ENCODE measurements around the gene HTR3D.

The HTR3D gene

GRCh38 chr3:183984749-183985729 is 46.5 kb upstream of the HTR3D start:
- no peak overlapping the region for H3K9ac ChIP-seq (ENCODE audit: low read depth, low read length, poor library complexity)
- H3K18ac ChIP-seq (ENCODE audit: low read length) = no peak overlapping the region
- H3K36me3 ChIP-seq (replicated peaks in 1 of 2; ENCODE audit: control insufficient read depth in 2 of 2, insufficient read depth in 2 of 2, low read length in 2 of 2) = peaks cover 23 to 78% of the 10 kb centered on the region in 2 donors

GRCh38 chr3:183987000-183987600 is 44.4 kb upstream of the HTR3D start:
- H4K91ac ChIP-seq (ENCODE audit: low read depth, low read length, poor library complexity) = no peak overlapping the region
- H3K14ac ChIP-seq (ENCODE audit: low read length) = no peak overlapping the region
- H3K36me3 ChIP-seq (replicated peaks in 1 of 2; ENCODE audit: control insufficient read depth in 2 of 2, insufficient read depth in 2 of 2, low read length in 2 of 2) = peaks cover 17 to 63% of the 10 kb centered on the region in 2 donors
- no peaks in the 10 kb centered on the region for H3K79me1 ChIP-seq (ENCODE audit: low read depth, low read length)
- H4K8ac ChIP-seq (ENCODE audit: low read depth, low read length) = no peak overlapping the region
- H3K23ac ChIP-seq (ENCODE audit: low read depth, low read length, poor library complexity) = no peak overlapping the region
- H3K4me1 ChIP-seq (ENCODE audit: control insufficient read depth in 2 of 2, insufficient read depth in 1 of 2, low read depth in 1 of 2, low read length in 2 of 2) = peaks cover 0 to 2% of the 10 kb centered on the region in 2 donors
- no peak overlapping the region for H2BK12ac ChIP-seq (ENCODE audit: low read length)
- H2BK120ac ChIP-seq (ENCODE audit: low read depth, low read length) = no peak overlapping the region
- H3K4ac ChIP-seq (ENCODE audit: low read length) = no peak overlapping the region
- no peak overlapping the region for H3K18ac ChIP-seq (ENCODE audit: low read length)
- H3K27me3 ChIP-seq (ENCODE audit: control insufficient read depth in 3 of 3, insufficient read depth in 3 of 3, low read depth in 1 of 3, low read length in 3 of 3) = no peaks in the 10 kb centered on the region
- no peaks in the 10 kb centered on the region for H3K9me3 ChIP-seq (replicated peaks in 1 of 2; ENCODE audit: control insufficient read depth in 2 of 2, insufficient read depth in 1 of 2, low read depth in 1 of 2, low read length in 2 of 2)
- no peak overlapping the region for H3K9ac ChIP-seq (ENCODE audit: low read depth, low read length, poor library complexity)
- H2AFZ ChIP-seq (ENCODE audit: low read length) = no peak overlapping the region
- H3K27ac ChIP-seq (replicated peaks; ENCODE audit: low read length) = no peak overlapping the region
- DNase-seq (ENCODE audit: low spot score) = no peak
- H2BK15ac ChIP-seq (ENCODE audit: low read length) = no peak overlapping the region
- WGBS, 2 donors (ENCODE audit: extremely low coverage in 2 of 2, insufficient read length in 2 of 2, insufficient replicate concordance in 1 of 2) = no CpG with 5 or more reads among the region's 11 CpGs
- no peak overlapping the region for H2AK5ac ChIP-seq (ENCODE audit: low read depth, low read length)
- H3K4me3 ChIP-seq (ENCODE audit: low read length in 2 of 2) = no peak overlapping the region
- H3K4me2 ChIP-seq (ENCODE audit: insufficient read depth, low read length, poor library complexity, severe bottlenecking) = no peak overlapping the region
- H2BK5ac ChIP-seq (ENCODE audit: low read length) = peak overlapping the region; percentile 42

More at GRCh38 chr3:183984749-183985729, 46.5 kb upstream of the HTR3D start:
- WGBS, 2 donors (ENCODE audit: extremely low coverage in 2 of 2, insufficient read length in 2 of 2, insufficient replicate concordance in 1 of 2) = no CpG with 5 or more reads among the region's 11 CpGs
- no peak overlapping the region for H2BK5ac ChIP-seq (ENCODE audit: low read length)
- no peaks in the 10 kb centered on the region for H3K79me1 ChIP-seq (ENCODE audit: low read depth, low read length)
- H2BK12ac ChIP-seq (ENCODE audit: low read length) = no peak overlapping the region
- no peak overlapping the region for H4K8ac ChIP-seq (ENCODE audit: low read depth, low read length)
- H2BK120ac ChIP-seq (ENCODE audit: low read depth, low read length) = no peak overlapping the region
- no peaks in the 10 kb centered on the region for H3K27me3 ChIP-seq (ENCODE audit: control insufficient read depth in 3 of 3, insufficient read depth in 3 of 3, low read depth in 1 of 3, low read length in 3 of 3)
- no peak overlapping the region for H3K27ac ChIP-seq (replicated peaks; ENCODE audit: low read length)
- no peak overlapping the region for H3K4me3 ChIP-seq (ENCODE audit: low read length in 2 of 2)
- H3K23ac ChIP-seq (ENCODE audit: low read depth, low read length, poor library complexity) = no peak overlapping the region
- no peak overlapping the region for H3K14ac ChIP-seq (ENCODE audit: low read length)
- no peak overlapping the region for H2BK15ac ChIP-seq (ENCODE audit: low read length)
- no peak overlapping the region for H3K4me2 ChIP-seq (ENCODE audit: insufficient read depth, low read length, poor library complexity, severe bottlenecking)
- H3K4me1 ChIP-seq (ENCODE audit: control insufficient read depth in 2 of 2, insufficient read depth in 1 of 2, low read depth in 1 of 2, low read length in 2 of 2) = no peaks in the 10 kb centered on the region
- no peak overlapping the region for H3K4ac ChIP-seq (ENCODE audit: low read length)
- DNase-seq (ENCODE audit: low spot score) = no peak
- no peak overlapping the region for H2AFZ ChIP-seq (ENCODE audit: low read length)
- no peak overlapping the region for H2AK5ac ChIP-seq (ENCODE audit: low read depth, low read length)
- no peaks in the 10 kb centered on the region for H3K9me3 ChIP-seq (replicated peaks in 1 of 2; ENCODE audit: control insufficient read depth in 2 of 2, insufficient read depth in 1 of 2, low read depth in 1 of 2, low read length in 2 of 2)
- H4K91ac ChIP-seq (ENCODE audit: low read depth, low read length, poor library complexity) = no peak overlapping the region

- WGBS, 2 donors (ENCODE audit: extremely low coverage in 2 of 2, insufficient read length in 2 of 2, insufficient replicate concordance in 1 of 2) = no CpG with 5 or more reads among the region's 16 CpGs
- no peak overlapping the region for H2BK12ac ChIP-seq (ENCODE audit: low read length)
- H3K27ac ChIP-seq (replicated peaks; ENCODE audit: low read length) = no peak overlapping the region
These were observed 43.2 kb upstream of the HTR3D start for GRCh38 chr3:183988216-183988790.

GRCh38 chr3:183991403-183991802 is 40.1 kb upstream of the HTR3D start:
- H2BK5ac ChIP-seq (ENCODE audit: low read length) = no peak overlapping the region
- H3K9ac ChIP-seq (ENCODE audit: low read depth, low read length, poor library complexity) = no peak overlapping the region
- H3K27me3 ChIP-seq (ENCODE audit: control insufficient read depth in 3 of 3, insufficient read depth in 3 of 3, low read depth in 1 of 3, low read length in 3 of 3) = no peaks in the 10 kb centered on the region
- H3K23ac ChIP-seq (ENCODE audit: low read depth, low read length, poor library complexity) = no peak overlapping the region
- H3K4me2 ChIP-seq (ENCODE audit: insufficient read depth, low read length, poor library complexity, severe bottlenecking) = no peak overlapping the region
- H2BK120ac ChIP-seq (ENCODE audit: low read depth, low read length) = no peak overlapping the region
- peaks cover 0 to 2% of the 10 kb centered on the region in 2 donors for H3K4me1 ChIP-seq (ENCODE audit: control insufficient read depth in 2 of 2, insufficient read depth in 1 of 2, low read depth in 1 of 2, low read length in 2 of 2)
- H3K79me1 ChIP-seq (ENCODE audit: low read depth, low read length) = no peaks in the 10 kb centered on the region
- no peak overlapping the region for H2BK15ac ChIP-seq (ENCODE audit: low read length)
- H3K4ac ChIP-seq (ENCODE audit: low read length) = no peak overlapping the region
- no peak overlapping the region for H3K4me3 ChIP-seq (ENCODE audit: low read length in 2 of 2)
- no peak overlapping the region for H3K18ac ChIP-seq (ENCODE audit: low read length)
- H3K36me3 ChIP-seq (replicated peaks in 1 of 2; ENCODE audit: control insufficient read depth in 2 of 2, insufficient read depth in 2 of 2, low read length in 2 of 2) = peaks cover 12 to 24% of the 10 kb centered on the region in 2 donors
- no peak overlapping the region for H4K8ac ChIP-seq (ENCODE audit: low read depth, low read length)
- no peak overlapping the region for H4K91ac ChIP-seq (ENCODE audit: low read depth, low read length, poor library complexity)
- no CpG with 5 or more reads among the region's 5 CpGs for WGBS, 2 donors (ENCODE audit: extremely low coverage in 2 of 2, insufficient read length in 2 of 2, insufficient replicate concordance in 1 of 2)
- H3K14ac ChIP-seq (ENCODE audit: low read length) = no peak overlapping the region
- no peak overlapping the region for H2AK5ac ChIP-seq (ENCODE audit: low read depth, low read length)
- H3K9me3 ChIP-seq (replicated peaks in 1 of 2; ENCODE audit: control insufficient read depth in 2 of 2, insufficient read depth in 1 of 2, low read depth in 1 of 2, low read length in 2 of 2) = no peaks in the 10 kb centered on the region
- no peak overlapping the region for H2AFZ ChIP-seq (ENCODE audit: low read length)
- no peak overlapping the region for H2BK12ac ChIP-seq (ENCODE audit: low read length)
- DNase-seq (ENCODE audit: low spot score) = no peak
- no peak overlapping the region for H3K27ac ChIP-seq (replicated peaks; ENCODE audit: low read length)

More at GRCh38 chr3:183988216-183988790, 43.2 kb upstream of the HTR3D start:
- Histone ChIP-seq H4K8ac (ENCODE audit: low read depth, low read length) (no peak overlapping the region), H3K36me3 (replicated peaks in 1 of 2; ENCODE audit: control insufficient read depth in 2 of 2, insufficient read depth in 2 of 2, low read length in 2 of 2) (peaks cover 17 to 51% of the 10 kb centered on the region in 2 donors), H3K4ac (ENCODE audit: low read length) (no peak overlapping the region), H3K18ac (ENCODE audit: low read length) (no peak overlapping the region), H3K79me1 (ENCODE audit: low read depth, low read length) (no peaks in the 10 kb centered on the region), H3K9me3 (replicated peaks in 1 of 2; ENCODE audit: control insufficient read depth in 2 of 2, insufficient read depth in 1 of 2, low read depth in 1 of 2, low read length in 2 of 2) (no peaks in the 10 kb centered on the region), H3K14ac (ENCODE audit: low read length) (no peak overlapping the region), H2BK15ac (ENCODE audit: low read length) (no peak overlapping the region), H3K4me3 (ENCODE audit: low read length in 2 of 2) (no peak overlapping the region), H2BK5ac (ENCODE audit: low read length) (no peak overlapping the region), H3K4me2 (ENCODE audit: insufficient read depth, low read length, poor library complexity, severe bottlenecking) (no peak overlapping the region), H3K23ac (ENCODE audit: low read depth, low read length, poor library complexity) (no peak overlapping the region), H2AFZ (ENCODE audit: low read length) (no peak overlapping the region), H3K9ac (ENCODE audit: low read depth, low read length, poor library complexity) (no peak overlapping the region), H2AK5ac (ENCODE audit: low read depth, low read length) (no peak overlapping the region), H3K27me3 (ENCODE audit: control insufficient read depth in 3 of 3, insufficient read depth in 3 of 3, low read depth in 1 of 3, low read length in 3 of 3) (no peaks in the 10 kb centered on the region), H3K4me1 (ENCODE audit: control insufficient read depth in 2 of 2, insufficient read depth in 1 of 2, low read depth in 1 of 2, low read length in 2 of 2) (peaks cover 0 to 2% of the 10 kb centered on the region in 2 donors), H2BK120ac (ENCODE audit: low read depth, low read length) (no peak overlapping the region), H4K91ac (ENCODE audit: low read depth, low read length, poor library complexity) (no peak overlapping the region)
- DNase-seq (ENCODE audit: low spot score) = no peak
